ENCODE measurements around the gene TRIM29.

DNA sequence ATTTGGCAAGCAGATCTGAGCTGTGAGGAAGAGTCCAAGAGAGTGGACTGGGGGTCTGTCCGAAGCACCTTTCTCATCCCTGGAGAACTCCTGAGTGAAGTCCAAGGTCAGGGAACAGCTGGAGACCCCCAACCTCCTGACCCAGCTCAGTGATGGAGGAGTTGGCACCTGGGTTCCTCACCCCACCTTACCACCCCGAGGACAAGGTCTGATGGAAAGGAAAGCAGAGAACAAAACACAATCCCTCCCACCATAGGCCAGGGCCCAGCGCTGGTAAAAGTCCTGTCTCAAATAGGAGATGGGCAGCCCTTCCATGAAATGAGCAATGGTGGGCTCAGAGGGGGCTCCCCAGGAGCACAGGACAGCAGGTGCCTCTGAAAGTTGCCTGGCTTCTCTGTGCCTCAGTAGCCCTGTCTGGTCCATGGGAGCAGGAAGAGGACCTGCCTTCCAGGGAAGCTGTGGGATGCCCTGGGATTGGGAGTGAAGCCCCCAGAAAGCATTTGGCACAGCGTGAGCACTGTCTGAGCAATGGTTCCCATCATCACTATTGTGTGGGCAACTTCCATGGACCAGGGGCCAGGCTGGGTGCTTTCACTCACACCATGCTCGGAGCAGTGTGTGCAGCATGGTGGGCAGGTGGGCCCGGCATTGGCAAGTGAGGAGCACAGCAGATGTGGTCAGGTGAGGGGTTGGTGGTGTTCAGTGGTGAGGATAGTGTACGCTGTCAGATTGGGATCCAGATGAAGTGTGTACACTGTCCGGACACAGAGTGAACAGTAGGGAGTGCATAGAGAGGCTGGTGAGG is 7.5 kb downstream of the TRIM29 start:
- TF ChIP-seq IRF2 (CRISPR knock-in tag; IDR thresholded peaks at IDR 0.05): no peak
- no peak for TF ChIP-seq ZBTB8A (IDR thresholded peaks at IDR 0.05; ENCODE audit: partially characterized antibody)
- TF ChIP-seq ZNF232 (CRISPR knock-in tag; IDR thresholded peaks at IDR 0.05): no peak
- no peak for TF ChIP-seq JUN (IDR thresholded peaks at IDR 0.05; ENCODE audit: borderline replicate concordance, low read depth, low read length)
- no peak for TF ChIP-seq JUN (CRISPR knock-in tag; IDR thresholded peaks at IDR 0.05; ENCODE audit: borderline replicate concordance)
- TF ChIP-seq NRF1 (conservative IDR thresholded peaks at IDR 0.05 in 1 of 2, IDR thresholded peaks at IDR 0.05 in 1 of 2): no peak
- no peak for TF ChIP-seq RBM25 (IDR thresholded peaks at IDR 0.05; ENCODE audit: low read depth, low read length, severe bottlenecking)
- TF ChIP-seq EP300 (IDR thresholded peaks at IDR 0.05; ENCODE audit: low read length): no peak
- TF ChIP-seq ZNF431 (CRISPR knock-in tag; IDR thresholded peaks at IDR 0.05): no peak
- TF ChIP-seq REST (IDR thresholded peaks at IDR 0.05; ENCODE audit: borderline replicate concordance): no peak
- no peak for TF ChIP-seq REST (CRISPR knock-in tag; IDR thresholded peaks at IDR 0.05; ENCODE audit: low read depth)
- no peak for TF ChIP-seq BCOR (IDR thresholded peaks at IDR 0.05)
- no peak for TF ChIP-seq ATF3 (IDR thresholded peaks at IDR 0.05)
- TF ChIP-seq ATF3 (CRISPR knock-in tag; conservative IDR thresholded peaks at IDR 0.05): no peak
- no peak for TF ChIP-seq EZH2 (IDR thresholded peaks at IDR 0.05; ENCODE audit: borderline replicate concordance, low read depth, low read length)
- TF ChIP-seq ZNF740 (CRISPR knock-in tag; IDR thresholded peaks at IDR 0.05): no peak
- TF ChIP-seq ZNF740 (tag; IDR thresholded peaks at IDR 0.05): no peak
